MM.1S (cell line): ENCODE data around the gene GALNTL6.

Experiments
- EZH2 ChIP-seq: fragments of 300-600 bp; sonication (generic); optimal IDR thresholded peaks from 2 replicates; pipeline ENCODE3; 2017; ENCODE audit warnings: low read depth, mild to moderate bottlenecking, antibody characterized with exemption, low read length, mixed read lengths
- TF ChIP-seq, protein P1 (sequence below): fragments of 300-600 bp; sonication (generic); IDR thresholded peaks from 2 replicates; pipeline ENCODE4 v1.5.1; 2016; ENCODE audit warnings: antibody characterized with exemption, low read length, mixed read lengths

DNA sequence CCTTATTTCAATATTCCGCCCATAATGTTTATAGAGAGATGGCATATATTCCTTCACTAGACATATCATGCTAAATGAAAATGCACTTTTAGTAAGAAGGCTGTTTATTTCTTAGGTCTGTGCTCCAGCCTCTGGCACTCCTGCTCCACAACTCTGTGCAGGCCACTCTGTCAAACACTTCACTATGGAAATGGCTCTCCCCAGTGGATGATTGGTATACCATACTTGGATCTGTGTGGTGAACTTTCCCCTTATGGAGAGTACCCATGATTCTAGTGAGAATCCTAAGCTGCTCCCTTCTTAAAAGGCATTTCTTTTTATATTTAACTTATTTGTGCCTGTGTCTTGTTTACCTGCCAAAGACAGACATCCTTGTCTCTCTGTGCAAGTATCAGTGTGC, 875.3 kb downstream of the GALNTL6 start:
- TF ChIP-seq, protein P1, sequence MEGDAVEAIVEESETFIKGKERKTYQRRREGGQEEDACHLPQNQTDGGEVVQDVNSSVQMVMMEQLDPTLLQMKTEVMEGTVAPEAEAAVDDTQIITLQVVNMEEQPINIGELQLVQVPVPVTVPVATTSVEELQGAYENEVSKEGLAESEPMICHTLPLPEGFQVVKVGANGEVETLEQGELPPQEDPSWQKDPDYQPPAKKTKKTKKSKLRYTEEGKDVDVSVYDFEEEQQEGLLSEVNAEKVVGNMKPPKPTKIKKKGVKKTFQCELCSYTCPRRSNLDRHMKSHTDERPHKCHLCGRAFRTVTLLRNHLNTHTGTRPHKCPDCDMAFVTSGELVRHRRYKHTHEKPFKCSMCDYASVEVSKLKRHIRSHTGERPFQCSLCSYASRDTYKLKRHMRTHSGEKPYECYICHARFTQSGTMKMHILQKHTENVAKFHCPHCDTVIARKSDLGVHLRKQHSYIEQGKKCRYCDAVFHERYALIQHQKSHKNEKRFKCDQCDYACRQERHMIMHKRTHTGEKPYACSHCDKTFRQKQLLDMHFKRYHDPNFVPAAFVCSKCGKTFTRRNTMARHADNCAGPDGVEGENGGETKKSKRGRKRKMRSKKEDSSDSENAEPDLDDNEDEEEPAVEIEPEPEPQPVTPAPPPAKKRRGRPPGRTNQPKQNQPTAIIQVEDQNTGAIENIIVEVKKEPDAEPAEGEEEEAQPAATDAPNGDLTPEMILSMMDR: no peak
- no peak for TF ChIP-seq EZH2
